Bronchial smooth muscle cell (primary cell): ENCODE results near the gene VSIG1. TPM values are rescaled to one million over a fixed set of nuclear protein-coding genes. Genes with fewer than 3 reads are reported as not detected.

Source experiments
- total RNA-seq: library from RNA; depleted of rRNA; stranded (reverse); fragments of >200 nt; gene quantifications from 2 replicates; pipeline ENCODE4 v1.2.1, GENCODE V29; 2014

The VSIG1 gene
- under 0.01 TPM in 1 of 2 replicates, not detected in the other for total RNA-seq

GRCh38 chrX:108044554-108045256, at the start of gene VSIG1:
TSS of gene VSIG1 (plus strand) at chrX:108045065. CDS start at chrX:108045131, 66 bp downstream.

DNA sequence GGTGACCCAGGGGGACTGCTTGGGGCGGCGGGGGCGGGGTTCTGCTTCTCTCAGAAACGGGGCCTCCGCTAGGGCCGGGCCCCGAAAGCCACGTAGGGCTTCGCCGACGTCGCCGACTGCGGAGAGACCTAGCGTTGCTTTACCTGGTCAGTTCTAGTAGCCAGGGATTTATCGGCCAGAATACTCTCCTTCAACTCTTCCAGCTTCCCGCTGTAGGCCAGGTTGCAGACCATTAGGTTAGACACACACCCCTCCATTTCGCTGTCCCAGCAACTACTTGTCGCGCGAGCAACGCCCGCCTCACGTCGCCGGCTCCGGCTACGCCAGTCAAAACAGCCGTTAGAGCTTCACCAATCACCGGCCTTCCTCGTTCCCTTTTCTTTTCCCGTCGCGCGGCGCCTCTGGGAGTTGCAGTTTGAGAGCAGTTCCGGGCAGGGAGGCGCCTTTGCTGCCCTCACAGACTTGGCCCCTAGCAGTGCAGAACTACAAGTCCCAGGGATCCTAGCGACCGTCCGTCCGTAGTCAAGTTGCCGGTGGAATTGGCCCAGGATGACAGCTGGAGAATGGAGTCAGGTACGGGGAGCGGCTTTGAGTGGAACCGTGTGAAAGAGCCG, 46.5 kb downstream of the VSIG1 start, which contains the start of the genes ATG4A and PSMD10:
ATG4A (plus strand) TSS at position 515 of the 614 bp plus-strand sequence; CDS start at position 564, 49 bp downstream.
PSMD10 (minus strand) TSS at position 279 of the 614 bp plus-strand sequence; CDS start at position 257, 22 bp downstream.

Other genes with a start within 250 kb of the VSIG1 start
- 2.5 and 4.1 TPM in 2 replicates for gene MID2, start 219.2 kb upstream of the VSIG1 start, total RNA-seq
- gene TEX13B, start 62.7 kb upstream of the VSIG1 start, total RNA-seq, result not detected in 2 replicates
- 73.3 and 93.8 TPM in 2 replicates for gene PSMD10, start 46.5 kb downstream of the VSIG1 start, total RNA-seq
- 9.0 and 10.0 TPM in 2 replicates for gene ATG4A, start 46.7 kb downstream of the VSIG1 start, total RNA-seq